HCT116 (cell line): ENCODE measurements around the gene RAPGEF6. TPM values are rescaled to one million over a fixed set of nuclear protein-coding genes. Genes with fewer than 3 reads are reported as not detected.

Experiments used
- ATAC-seq: fragments of 200-7000 bp; cut with Tn5 transposase; 2 replicates; pipeline ENCODE4 v1.9.1; 2020; ENCODE audit warnings: mild to moderate bottlenecking, moderate library complexity
- BruUV-seq: library from RNA; stranded (reverse); fragments of 400-500 nt; replicated peaks from 2 replicates; lab custom pipeline; 2021; lab: Mats Ljungman, UMichigan
- CTCF ChIA-PET: fragments of 300-600 bp; sonication (Branson Sonifier 250); formaldehyde crosslinking; loops from one replicate; lab custom pipeline; 2021; ENCODE audit warnings: antibody characterized with exemption; lab: Charles Lee
- POLR2A ChIA-PET: fragments of 300-600, 350-600 bp; sonication (Branson Sonifier 250); formaldehyde crosslinking; loops from one replicate; lab custom pipeline; 2021; ENCODE audit warnings: antibody characterized with exemption; lab: Charles Lee
- RAD21 ChIA-PET, 2 experiments: fragments of 300-600 bp; sonication (Branson Sonifier 250); formaldehyde crosslinking; loops; one replicate each; lab custom pipeline; 2023; ENCODE audit warnings: low total read pairs in 2 of 2; ENCODE audit not compliant: uncharacterized antibody in 2 of 2, unreplicated experiment in 2 of 2, low non-redundant PET in 1 of 2; lab: Charles Lee
- DNase-seq: peaks from one replicate; pipeline ENCODE4 v3.0.0-alpha.2; 2010; ENCODE audit warnings: low read depth, low spot score
- H2AFZ ChIP-seq: fragments of 200-600 bp; shearing (Covaris generic), sonication (generic); 2 replicates; pipeline ENCODE4 v1.6.1; 2017; ENCODE audit warnings: low read depth, mixed run types, mixed read lengths, antibody characterized with exemption, low read length; ENCODE audit not compliant: poor library complexity, severe bottlenecking
- H3K27ac ChIP-seq: 2 replicates; pipeline ENCODE4 v1.5.1; 2012; ENCODE audit warnings: low read depth, low read length
- H3K27me3 ChIP-seq: fragments of 200-600 bp; sonication (generic); 2 replicates; pipeline ENCODE4 v1.6.1; 2016; ENCODE audit warnings: mixed run types, low read length, mixed read lengths; ENCODE audit not compliant: insufficient read depth
- H3K36me3 ChIP-seq, 2 experiments: fragments of 200-500 bp in 1 of 2; fragments of 200-600 bp in 1 of 2; sonication (Bioruptor generic) in 1 of 2; sonication (generic) in 1 of 2; 2 replicates each; pipeline versions ENCODE4 v1.5.1 to v1.6.1; 2014 to 2016; ENCODE audit warnings: low read length in 2 of 2, inconsistent platforms in 1 of 2, mixed read lengths in 1 of 2, mixed run types in 1 of 2; ENCODE audit not compliant: insufficient read depth in 2 of 2, control insufficient read depth in 1 of 2
- H3K4me1 ChIP-seq, 2 experiments: fragments of 200-600 bp in 1 of 2; sonication (generic) in 1 of 2; 2 replicates each; pipeline versions ENCODE4 v1.5.1 to v1.6.1; 2012 to 2017; ENCODE audit warnings: low read length in 2 of 2, inconsistent platforms in 1 of 2, mild to moderate bottlenecking in 1 of 2, mixed read lengths in 1 of 2, mixed run types in 1 of 2, moderate library complexity in 1 of 2; ENCODE audit not compliant: insufficient read depth in 2 of 2, control insufficient read depth in 1 of 2
- H3K4me2 ChIP-seq: fragments of 200-600 bp; sonication (generic); 2 replicates; pipeline ENCODE4 v1.6.1; 2017; ENCODE audit warnings: mixed run types, low read length, mixed read lengths
- H3K4me3 ChIP-seq, 2 experiments: fragments of 200-600 bp in 1 of 2; sonication (generic) in 1 of 2; replicated peaks in 1 of 2; 2 replicates each; pipeline ENCODE4 v1.5.1; 2011 to 2016; ENCODE audit warnings: low read length in 2 of 2, control low read depth in 1 of 2, low read depth in 1 of 2, mild to moderate bottlenecking in 1 of 2, mixed read lengths in 1 of 2, mixed run types in 1 of 2
- H3K79me2 ChIP-seq: fragments of 200-600 bp; sonication (generic); 2 replicates; pipeline ENCODE4 v1.6.1; 2017; ENCODE audit warnings: mild to moderate bottlenecking, mixed run types, low read length, moderate library complexity, mixed read lengths; ENCODE audit not compliant: insufficient read depth
- H3K9ac ChIP-seq: fragments of 200-600 bp; sonication (generic); 2 replicates; pipeline ENCODE4 v1.6.1; 2016; ENCODE audit warnings: low read length, mixed read lengths
- H3K9me2 ChIP-seq: fragments of 200-600 bp; sonication (generic), shearing (Covaris generic); 2 replicates; pipeline ENCODE4 v1.6.1; 2017; ENCODE audit warnings: mixed run types, mild to moderate bottlenecking, moderate library complexity; ENCODE audit not compliant: insufficient read depth
- H3K9me3 ChIP-seq, 2 experiments: fragments of 200-500 bp in 1 of 2; fragments of 200-600 bp in 1 of 2; sonication (Bioruptor generic) in 1 of 2; sonication (generic) in 1 of 2; 2 replicates each; pipeline ENCODE4 v1.6.1; 2014 to 2017; ENCODE audit warnings: low read length in 2 of 2, mixed read lengths in 2 of 2, inconsistent platforms in 1 of 2, low read depth in 1 of 2, mild to moderate bottlenecking in 1 of 2, mixed run types in 1 of 2, moderate library complexity in 1 of 2; ENCODE audit not compliant: control insufficient read depth in 1 of 2, insufficient read depth in 1 of 2
- H4K20me1 ChIP-seq: fragments of 200-600 bp; sonication (generic), shearing (Covaris generic); 2 replicates; pipeline ENCODE4 v1.6.1; 2017; ENCODE audit warnings: mixed run types, mild to moderate bottlenecking, moderate library complexity; ENCODE audit not compliant: insufficient read depth
- ELF1 ChIP-seq: IDR thresholded peaks from 2 replicates; pipeline ENCODE4 v1.6.1; 2012; ENCODE audit warnings: low read depth, borderline replicate concordance
- MAX ChIP-seq: IDR thresholded peaks from 2 replicates; pipeline ENCODE4 v1.6.1; 2012
- POLR2AphosphoS5 ChIP-seq: IDR thresholded peaks from 2 replicates; pipeline ENCODE4 v1.6.1; 2011; ENCODE audit warnings: mild to moderate bottlenecking, low read depth, low read length, moderate library complexity
- RAD21 ChIP-seq: IDR thresholded peaks from 2 replicates; pipeline ENCODE4 v1.6.1; 2012; ENCODE audit warnings: low read depth, mild to moderate bottlenecking
- REST ChIP-seq: IDR thresholded peaks from 2 replicates; pipeline ENCODE4 v1.6.1; 2012; ENCODE audit warnings: low read depth
- YY1 ChIP-seq: IDR thresholded peaks from 2 replicates; pipeline ENCODE4 v1.6.1; 2011; ENCODE audit warnings: low read length, low read depth, moderate library complexity, mild to moderate bottlenecking; ENCODE audit not compliant: insufficient replicate concordance; ENCODE audit errors: extremely low read depth
- intact Hi-C: fragments of 100-400 bp; cut with micrococcal nuclease; formaldehyde crosslinking; loops from 2 replicates; pipeline ENCODE4 v1.10.0; 2022
- total RNA-seq: library from RNA; stranded (reverse); gene quantifications from one replicate; pipeline ENCODE4 v1.2.1, GENCODE V29; 2021; ENCODE audit not compliant: unreplicated experiment

RAPGEF6 gene
- total RNA-seq, 1 experiment from 2014 or later = 18.4 TPM

- no peak for ATAC-seq
- intact Hi-C loops = no loop called here
- Histone ChIP-seq H4K20me1 (no peaks in the 10 kb centered on the region), H3K4me1 (no peaks in the 10 kb centered on the region)
- no peak for DNase-seq
- TF ChIP-seq MAX = no peak
- TF ChIP-seq ELF1 = no peak
- no peak for TF ChIP-seq REST
- no peak for TF ChIP-seq YY1
- TF ChIP-seq POLR2AphosphoS5 = no peak
- no peak for TF ChIP-seq RAD21
- TF ChIP-seq, all 23 proteins: peak for 0
- no TSS peak for BruUV-seq
- Histone ChIP-seq H3K27me3 (no peaks in the 10 kb centered on the region), H3K4me2 (no peak overlapping the region), H3K4me3 (no peak overlapping the region), H3K9me3 (no peaks in the 10 kb centered on the region), H3K79me2 (no peaks in the 10 kb centered on the region), H2AFZ (no peak overlapping the region), H3K9me2 (no peaks in the 10 kb centered on the region), H3K36me3 (0 out of 4 replicates have a peak, but pooled peaks cover 0 to 4% of the 10 kb centered on the region in 2 experiments), H3K27ac (no peak overlapping the region), H3K9ac (no peak overlapping the region)
- ChIA-PET RAD21 (no interaction called here), CTCF (no interaction called here), POLR2A (no interaction called here)
Observed at GRCh38 chr5:131466171-131466766, 168.8 kb downstream of the RAPGEF6 start.
